GM23338 (cell line): Measurements from ENCODE around the gene FAM228B.

Experiments used
- CREB1 ChIP-seq: fragments of 250-450 bp; sonication (Bioruptor Pico); IDR thresholded peaks from 2 replicates; pipeline ENCODE4 v1.5.0; 2020; ENCODE audit warnings: low read depth, mild to moderate bottlenecking, moderate library complexity
- CTCF ChIP-seq, 2 experiments: fragments of 200-600 bp in 1 of 2; sonication (generic) in 1 of 2; conservative IDR thresholded peaks; 2 replicates each; pipeline versions ENCODE4 v1.5.1 to v1.6.1; 2016 to 2017; ENCODE audit warnings: antibody characterized with exemption in 2 of 2, low read depth in 2 of 2, mild to moderate bottlenecking in 2 of 2, moderate library complexity in 1 of 2
- EZH2 ChIP-seq: fragments of 200-600 bp; sonication (generic); IDR thresholded peaks from one replicate; pipeline ENCODE4 v1.8.0; 2017; ENCODE audit warnings: antibody characterized with exemption, mild to moderate bottlenecking, low read depth; ENCODE audit not compliant: unreplicated experiment
- EZH2phosphoT487 ChIP-seq: fragments of 200-600 bp; sonication (generic); IDR thresholded peaks from one replicate; pipeline ENCODE4 v1.8.1; 2018; ENCODE audit warnings: antibody characterized with exemption; ENCODE audit not compliant: unreplicated experiment
- JUNB ChIP-seq: IDR thresholded peaks from one replicate; pipeline ENCODE4 v1.6.1; 2016; ENCODE audit warnings: antibody characterized with exemption; ENCODE audit not compliant: unreplicated experiment
- POLR2AphosphoS5 ChIP-seq: IDR thresholded peaks from 2 replicates; pipeline ENCODE4 v1.6.1; 2016; ENCODE audit warnings: antibody characterized with exemption, low read depth
- REST ChIP-seq: IDR thresholded peaks from one replicate; pipeline ENCODE4 v1.6.1; 2018; ENCODE audit warnings: antibody characterized with exemption; ENCODE audit not compliant: unreplicated experiment
- STAT1 ChIP-seq: IDR thresholded peaks from one replicate; pipeline ENCODE4 v1.6.1; 2016; ENCODE audit warnings: antibody characterized with exemption; ENCODE audit not compliant: unreplicated experiment
- ZNF331 ChIP-seq: fragments of 250-450 bp; sonication (Bioruptor Pico); IDR thresholded peaks from 2 replicates; pipeline ENCODE4 v1.5.0; 2020; ENCODE audit warnings: low read depth, mild to moderate bottlenecking, moderate library complexity

- TF ChIP-seq CTCF (conservative IDR thresholded peaks at IDR 0.05; ENCODE audit: low read depth in 2 of 2) = no peak
- no peak for TF ChIP-seq EZH2phosphoT487
- TF ChIP-seq POLR2AphosphoS5 = no peak
- no peak for TF ChIP-seq EZH2
- TF ChIP-seq ZNF331 (CRISPR knock-in tag) = no peak
- TF ChIP-seq JUNB = no peak
- no peak for TF ChIP-seq CREB1 (CRISPR knock-in tag)
- no peak for TF ChIP-seq STAT1
- TF ChIP-seq REST = no peak
These were observed 51.6 kb downstream of the FAM228B start, which contains the start of gene FAM228A for GRCh38 chr2:24174851-24175277.
